HEK293 (cell line): ENCODE results near the gene PPIC.
A peak's percentile ranks its signal among the peaks of the same experiment; 100 is the strongest.

ENCODE experiments used
- ZBTB1 ChIP-seq: fragments of 450-650 bp; formaldehyde crosslinking; IDR thresholded peaks from 2 replicates; pipeline ENCODE4 v1.5.1; 2016; ENCODE audit warnings: missing biosample characterization, missing genetic modification characterization
- ZFP3 ChIP-seq: fragments of 450-650 bp; formaldehyde crosslinking; IDR thresholded peaks from 2 replicates; pipeline ENCODE4 v1.5.1; 2016; ENCODE audit warnings: low read depth, missing biosample characterization, missing genetic modification characterization
- ZFP41 ChIP-seq: fragments of 450-650 bp; formaldehyde crosslinking; IDR thresholded peaks from 2 replicates; pipeline ENCODE4 v1.5.1; 2016; ENCODE audit warnings: missing biosample characterization, missing genetic modification characterization, borderline replicate concordance
- ZFP69B ChIP-seq: fragments of 450-650 bp; formaldehyde crosslinking; IDR thresholded peaks from 2 replicates; pipeline ENCODE4 v1.5.1; 2016; ENCODE audit warnings: missing biosample characterization, missing genetic modification characterization
- ZNF239 ChIP-seq: fragments of 450-650 bp; formaldehyde crosslinking; IDR thresholded peaks from 2 replicates; pipeline ENCODE4 v1.5.1; 2016; ENCODE audit warnings: missing biosample characterization, missing genetic modification characterization
- ZNF274 ChIP-seq, 2 experiments: fragments of 200-500 bp in 1 of 2; fragments of 450-650 bp in 1 of 2; sonication (Bioruptor generic) in 1 of 2; formaldehyde crosslinking in 1 of 2; IDR thresholded peaks; 2 replicates each; pipeline versions ENCODE4 v1.5.1 to v1.6.1; 2014 to 2016; ENCODE audit warnings: borderline replicate concordance in 1 of 2, inconsistent platforms in 1 of 2, low read length in 1 of 2, missing biosample characterization in 1 of 2, missing genetic modification characterization in 1 of 2
- ZNF292 ChIP-seq: fragments of 450-650 bp; formaldehyde crosslinking; IDR thresholded peaks from 2 replicates; pipeline ENCODE4 v1.5.1; 2016; ENCODE audit warnings: low read depth, missing biosample characterization, missing genetic modification characterization, borderline replicate concordance
- TF ChIP-seq, protein P1 (sequence below): fragments of 450-650 bp; formaldehyde crosslinking; IDR thresholded peaks from 2 replicates; pipeline ENCODE4 v1.5.1; 2016; ENCODE audit warnings: missing biosample characterization, missing genetic modification characterization
- TF ChIP-seq, protein P2 (sequence below): fragments of 450-650 bp; formaldehyde crosslinking; IDR thresholded peaks from 2 replicates; pipeline ENCODE4 v1.5.1; 2016; ENCODE audit warnings: missing biosample characterization, missing genetic modification characterization, low read depth
- TF ChIP-seq, protein P3 (sequence below): fragments of 450-650 bp; formaldehyde crosslinking; IDR thresholded peaks from 2 replicates; pipeline ENCODE4 v1.5.1; 2016; ENCODE audit warnings: missing biosample characterization, missing genetic modification characterization
- TF ChIP-seq, protein P4 (sequence below): fragments of 450-650 bp; formaldehyde crosslinking; IDR thresholded peaks from 2 replicates; pipeline ENCODE4 v1.5.1; 2016; ENCODE audit warnings: missing biosample characterization, missing genetic modification characterization
- TF ChIP-seq, protein P5 (sequence below): fragments of 450-650 bp; formaldehyde crosslinking; IDR thresholded peaks from 2 replicates; pipeline ENCODE4 v1.5.1; 2016; ENCODE audit warnings: missing biosample characterization, missing genetic modification characterization

DNA sequence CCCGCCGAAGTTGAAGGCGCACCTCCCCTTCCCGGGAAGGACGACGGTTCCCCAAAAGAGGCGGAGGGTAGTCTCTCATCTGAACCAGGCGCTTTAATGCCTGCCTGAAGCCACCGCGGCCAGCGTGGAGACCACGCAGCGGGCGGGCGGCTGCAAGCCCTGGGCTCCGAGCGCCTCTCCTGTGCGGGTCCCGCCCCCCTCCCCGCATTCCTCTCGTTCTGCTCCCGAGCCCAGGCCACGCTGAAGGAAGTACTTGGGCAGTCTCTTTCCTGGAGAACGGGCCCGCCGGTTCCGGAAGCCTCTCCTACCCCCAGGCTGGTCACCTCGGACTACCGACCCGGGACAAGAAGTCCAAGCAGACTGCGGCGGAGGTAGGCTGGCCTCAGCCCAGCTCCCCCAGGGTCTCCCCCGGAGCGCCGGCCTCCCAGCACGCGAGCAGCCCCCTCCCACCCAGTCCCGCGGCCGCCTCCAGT is 571 bp downstream of the PPIC start:
- TF ChIP-seq ZBTB1 (no peak), ZFP41 (tag by site-specific recombination) (no peak), ZNF274 (IDR thresholded peaks at IDR 0.05; ENCODE audit: low read length) (no peak), ZNF274 (tag by site-specific recombination; IDR thresholded peaks at IDR 0.05; ENCODE audit: borderline replicate concordance) (no peak), ZFP3 (tag by site-specific recombination) (no peak), ZNF292 (tag by site-specific recombination) (no peak), ZFP69B (tag by site-specific recombination) (0 out of 2 replicates have a peak, but pooled peaks have one; percentile 17), ZNF239 (no peak)
- TF ChIP-seq, protein P1, sequence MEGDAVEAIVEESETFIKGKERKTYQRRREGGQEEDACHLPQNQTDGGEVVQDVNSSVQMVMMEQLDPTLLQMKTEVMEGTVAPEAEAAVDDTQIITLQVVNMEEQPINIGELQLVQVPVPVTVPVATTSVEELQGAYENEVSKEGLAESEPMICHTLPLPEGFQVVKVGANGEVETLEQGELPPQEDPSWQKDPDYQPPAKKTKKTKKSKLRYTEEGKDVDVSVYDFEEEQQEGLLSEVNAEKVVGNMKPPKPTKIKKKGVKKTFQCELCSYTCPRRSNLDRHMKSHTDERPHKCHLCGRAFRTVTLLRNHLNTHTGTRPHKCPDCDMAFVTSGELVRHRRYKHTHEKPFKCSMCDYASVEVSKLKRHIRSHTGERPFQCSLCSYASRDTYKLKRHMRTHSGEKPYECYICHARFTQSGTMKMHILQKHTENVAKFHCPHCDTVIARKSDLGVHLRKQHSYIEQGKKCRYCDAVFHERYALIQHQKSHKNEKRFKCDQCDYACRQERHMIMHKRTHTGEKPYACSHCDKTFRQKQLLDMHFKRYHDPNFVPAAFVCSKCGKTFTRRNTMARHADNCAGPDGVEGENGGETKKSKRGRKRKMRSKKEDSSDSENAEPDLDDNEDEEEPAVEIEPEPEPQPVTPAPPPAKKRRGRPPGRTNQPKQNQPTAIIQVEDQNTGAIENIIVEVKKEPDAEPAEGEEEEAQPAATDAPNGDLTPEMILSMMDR (tag by site-specific recombination) = no peak
- TF ChIP-seq, protein P2, sequence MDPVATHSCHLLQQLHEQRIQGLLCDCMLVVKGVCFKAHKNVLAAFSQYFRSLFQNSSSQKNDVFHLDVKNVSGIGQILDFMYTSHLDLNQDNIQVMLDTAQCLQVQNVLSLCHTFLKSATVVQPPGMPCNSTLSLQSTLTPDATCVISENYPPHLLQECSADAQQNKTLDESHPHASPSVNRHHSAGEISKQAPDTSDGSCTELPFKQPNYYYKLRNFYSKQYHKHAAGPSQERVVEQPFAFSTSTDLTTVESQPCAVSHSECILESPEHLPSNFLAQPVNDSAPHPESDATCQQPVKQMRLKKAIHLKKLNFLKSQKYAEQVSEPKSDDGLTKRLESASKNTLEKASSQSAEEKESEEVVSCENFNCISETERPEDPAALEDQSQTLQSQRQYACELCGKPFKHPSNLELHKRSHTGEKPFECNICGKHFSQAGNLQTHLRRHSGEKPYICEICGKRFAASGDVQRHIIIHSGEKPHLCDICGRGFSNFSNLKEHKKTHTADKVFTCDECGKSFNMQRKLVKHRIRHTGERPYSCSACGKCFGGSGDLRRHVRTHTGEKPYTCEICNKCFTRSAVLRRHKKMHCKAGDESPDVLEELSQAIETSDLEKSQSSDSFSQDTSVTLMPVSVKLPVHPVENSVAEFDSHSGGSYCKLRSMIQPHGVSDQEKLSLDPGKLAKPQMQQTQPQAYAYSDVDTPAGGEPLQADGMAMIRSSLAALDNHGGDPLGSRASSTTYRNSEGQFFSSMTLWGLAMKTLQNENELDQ = no peak
- TF ChIP-seq, protein P3, sequence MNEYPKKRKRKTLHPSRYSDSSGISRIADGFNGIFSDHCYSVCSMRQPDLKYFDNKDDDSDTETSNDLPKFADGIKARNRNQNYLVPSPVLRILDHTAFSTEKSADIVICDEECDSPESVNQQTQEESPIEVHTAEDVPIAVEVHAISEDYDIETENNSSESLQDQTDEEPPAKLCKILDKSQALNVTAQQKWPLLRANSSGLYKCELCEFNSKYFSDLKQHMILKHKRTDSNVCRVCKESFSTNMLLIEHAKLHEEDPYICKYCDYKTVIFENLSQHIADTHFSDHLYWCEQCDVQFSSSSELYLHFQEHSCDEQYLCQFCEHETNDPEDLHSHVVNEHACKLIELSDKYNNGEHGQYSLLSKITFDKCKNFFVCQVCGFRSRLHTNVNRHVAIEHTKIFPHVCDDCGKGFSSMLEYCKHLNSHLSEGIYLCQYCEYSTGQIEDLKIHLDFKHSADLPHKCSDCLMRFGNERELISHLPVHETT (tag by site-specific recombination) = no peak
- TF ChIP-seq, protein P4, sequence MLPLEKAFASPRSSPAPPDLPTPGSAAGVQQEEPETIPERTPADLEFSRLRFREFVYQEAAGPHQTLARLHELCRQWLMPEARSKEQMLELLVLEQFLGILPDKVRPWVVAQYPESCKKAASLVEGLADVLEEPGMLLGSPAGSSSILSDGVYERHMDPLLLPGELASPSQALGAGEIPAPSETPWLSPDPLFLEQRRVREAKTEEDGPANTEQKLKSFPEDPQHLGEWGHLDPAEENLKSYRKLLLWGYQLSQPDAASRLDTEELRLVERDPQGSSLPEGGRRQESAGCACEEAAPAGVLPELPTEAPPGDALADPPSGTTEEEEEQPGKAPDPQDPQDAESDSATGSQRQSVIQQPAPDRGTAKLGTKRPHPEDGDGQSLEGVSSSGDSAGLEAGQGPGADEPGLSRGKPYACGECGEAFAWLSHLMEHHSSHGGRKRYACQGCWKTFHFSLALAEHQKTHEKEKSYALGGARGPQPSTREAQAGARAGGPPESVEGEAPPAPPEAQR (tag by site-specific recombination) = no peak
- TF ChIP-seq, protein P5, sequence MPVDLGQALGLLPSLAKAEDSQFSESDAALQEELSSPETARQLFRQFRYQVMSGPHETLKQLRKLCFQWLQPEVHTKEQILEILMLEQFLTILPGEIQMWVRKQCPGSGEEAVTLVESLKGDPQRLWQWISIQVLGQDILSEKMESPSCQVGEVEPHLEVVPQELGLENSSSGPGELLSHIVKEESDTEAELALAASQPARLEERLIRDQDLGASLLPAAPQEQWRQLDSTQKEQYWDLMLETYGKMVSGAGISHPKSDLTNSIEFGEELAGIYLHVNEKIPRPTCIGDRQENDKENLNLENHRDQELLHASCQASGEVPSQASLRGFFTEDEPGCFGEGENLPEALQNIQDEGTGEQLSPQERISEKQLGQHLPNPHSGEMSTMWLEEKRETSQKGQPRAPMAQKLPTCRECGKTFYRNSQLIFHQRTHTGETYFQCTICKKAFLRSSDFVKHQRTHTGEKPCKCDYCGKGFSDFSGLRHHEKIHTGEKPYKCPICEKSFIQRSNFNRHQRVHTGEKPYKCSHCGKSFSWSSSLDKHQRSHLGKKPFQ (tag by site-specific recombination) = no peak
